Right forelimb (tissue), 1 donor: ENCODE measurements around the gene LRRC1.

Experiments used
- DNase-seq: peaks from one replicate; pipeline ENCODE4 v3.0.0-alpha.2; 2018

The LRRC1 gene

DNA sequence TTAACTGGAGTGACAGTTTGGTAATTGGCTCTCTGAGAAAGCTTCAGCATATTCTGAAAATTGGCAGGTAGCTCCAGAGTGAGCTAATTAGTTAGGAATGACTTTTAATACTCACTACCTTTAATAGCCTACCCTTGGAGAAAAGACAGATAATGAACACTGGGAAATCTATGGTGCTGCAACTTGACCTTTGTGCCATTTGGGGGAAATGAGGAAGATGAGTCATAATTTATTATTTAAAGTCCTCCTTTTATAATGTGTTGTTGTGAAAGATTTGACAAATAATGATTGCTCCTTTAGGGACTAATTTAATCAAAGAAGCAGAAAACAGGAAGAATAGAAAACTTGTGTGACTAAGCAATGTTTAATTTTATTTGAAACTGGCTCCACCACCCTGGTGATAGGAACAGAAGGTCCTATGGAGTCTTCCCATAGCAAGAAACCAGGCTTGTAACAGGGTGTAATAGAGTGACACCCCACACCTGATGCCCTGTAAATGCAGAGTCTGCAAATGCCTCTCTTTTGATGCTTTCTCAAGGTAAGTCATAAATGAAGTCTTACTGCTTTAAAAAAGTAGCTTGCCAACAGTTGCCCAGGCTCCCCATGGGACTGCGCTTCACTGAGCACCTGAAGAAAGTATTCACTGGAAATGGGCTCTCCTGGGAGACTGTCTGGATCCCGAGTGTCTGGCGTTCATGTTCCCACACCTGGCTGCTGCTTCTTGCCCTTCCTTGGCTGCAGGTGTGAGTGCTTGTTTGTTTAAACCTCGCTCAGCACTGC is 134.4 kb downstream of the LRRC1 start:
- DNase-seq, result no peak

DNA sequence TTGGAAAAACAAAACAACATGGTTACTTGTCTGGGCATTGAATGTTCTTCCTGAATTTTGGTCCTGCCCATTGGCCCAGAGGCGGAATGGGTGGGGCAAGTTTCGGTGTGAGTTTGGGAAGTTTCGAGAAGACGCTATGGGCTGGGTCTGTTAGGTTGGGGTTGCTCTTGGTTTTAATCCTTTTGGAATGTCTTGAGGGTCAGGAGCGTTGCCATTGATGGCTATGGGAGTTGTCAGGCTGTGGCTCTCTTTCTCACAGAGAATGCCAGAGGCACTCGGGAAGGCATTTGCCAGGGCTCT is 135.0 kb downstream of the LRRC1 start:
- DNase-seq, result no peak

DNA sequence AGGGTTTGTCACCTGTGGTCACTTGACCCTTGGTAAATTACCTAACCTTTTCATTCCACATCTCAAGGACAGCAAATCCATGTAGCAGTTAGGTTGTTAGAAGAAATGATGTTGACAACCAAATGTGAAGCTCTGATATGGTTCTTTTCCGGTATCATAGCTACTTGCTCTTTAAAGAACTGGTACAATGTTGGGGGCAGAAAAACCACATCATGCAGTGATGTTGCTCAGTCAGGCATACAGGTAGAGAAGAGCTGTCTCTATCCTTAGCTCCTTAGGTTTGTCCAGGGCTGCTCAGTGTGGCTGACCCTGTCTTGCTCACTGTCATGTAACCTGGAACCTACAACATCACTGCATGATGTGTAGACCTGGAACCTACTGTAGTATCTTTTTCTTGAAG is 135.5 kb downstream of the LRRC1 start:
- no peak for DNase-seq

DNA sequence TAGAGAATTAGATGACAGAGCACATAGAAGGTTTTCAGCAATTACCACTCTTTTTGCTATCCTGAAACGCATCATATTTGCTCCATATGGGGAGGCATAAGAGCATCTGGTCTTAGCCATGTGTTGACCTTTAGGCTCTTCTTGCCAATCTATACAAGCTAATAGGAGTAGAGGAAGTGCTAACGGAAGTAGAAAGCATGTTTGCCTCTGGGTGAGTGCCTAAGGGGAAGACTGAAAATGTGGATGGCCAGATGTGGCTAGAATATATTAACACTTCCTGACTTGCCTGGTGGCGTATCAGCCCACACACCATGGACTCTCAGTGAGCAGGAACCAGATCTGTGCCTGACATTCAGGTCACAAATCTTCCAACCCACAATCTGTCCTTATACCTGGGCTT is 136.3 kb downstream of the LRRC1 start:
- DNase-seq, result no peak

DNA sequence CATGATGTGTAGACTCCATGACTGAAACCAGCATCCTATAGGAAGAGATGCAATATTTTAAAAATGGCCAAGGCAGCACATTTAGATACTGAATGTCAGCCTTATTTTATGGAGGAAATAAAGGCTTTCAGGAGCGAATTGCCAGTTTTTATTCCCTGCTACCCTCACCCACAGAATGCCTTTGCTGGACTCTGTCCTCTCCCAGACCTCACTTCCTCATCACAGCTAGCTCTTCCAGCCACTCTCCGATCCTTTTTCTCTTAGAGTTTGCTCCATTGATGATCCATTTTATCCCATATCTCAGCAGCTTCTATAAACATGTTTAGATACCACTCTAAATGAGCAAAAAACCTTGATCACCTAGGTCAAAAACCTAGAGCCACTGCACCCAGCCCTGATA is 137.7 kb downstream of the LRRC1 start:
- no peak for DNase-seq

DNA sequence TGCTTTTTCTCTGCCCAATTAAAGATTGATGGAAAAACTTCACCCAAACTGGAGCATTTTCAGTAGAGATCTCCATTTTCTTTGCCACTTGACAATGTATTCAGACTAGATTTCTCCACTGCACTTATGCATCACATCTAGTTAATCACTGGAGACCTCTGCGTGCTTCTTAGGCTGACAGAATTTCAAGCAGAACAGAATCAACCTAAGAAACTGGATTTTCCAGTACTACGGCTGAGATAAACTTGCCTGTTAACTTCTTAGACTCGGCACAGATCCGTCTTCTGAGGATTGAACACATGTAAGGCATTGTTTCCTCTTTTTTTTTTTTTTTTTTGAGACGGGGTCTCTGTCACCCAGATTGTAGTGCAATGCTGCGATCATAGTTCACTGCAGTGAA is 139.2 kb downstream of the LRRC1 start:
- no peak for DNase-seq

DNA sequence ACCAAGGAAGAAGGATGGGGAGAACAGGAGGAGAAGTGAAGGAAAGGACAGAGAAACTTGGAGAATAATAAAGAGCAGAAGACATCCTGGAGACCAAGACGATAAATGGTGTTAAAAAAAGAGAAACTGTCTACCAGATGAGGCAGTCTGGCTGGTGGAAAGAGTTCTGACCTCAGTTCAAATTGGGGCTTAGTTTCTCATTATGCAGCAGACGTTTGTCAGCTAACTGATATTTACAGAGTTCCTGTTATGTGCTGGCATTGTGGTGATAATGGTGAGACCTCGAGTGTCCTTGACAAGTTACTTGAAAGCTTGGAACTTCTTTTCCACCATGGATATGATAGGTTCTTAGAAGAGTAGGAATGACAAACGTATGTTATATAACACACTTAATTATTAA is 142.7 kb downstream of the LRRC1 start:
- no peak for DNase-seq

DNA sequence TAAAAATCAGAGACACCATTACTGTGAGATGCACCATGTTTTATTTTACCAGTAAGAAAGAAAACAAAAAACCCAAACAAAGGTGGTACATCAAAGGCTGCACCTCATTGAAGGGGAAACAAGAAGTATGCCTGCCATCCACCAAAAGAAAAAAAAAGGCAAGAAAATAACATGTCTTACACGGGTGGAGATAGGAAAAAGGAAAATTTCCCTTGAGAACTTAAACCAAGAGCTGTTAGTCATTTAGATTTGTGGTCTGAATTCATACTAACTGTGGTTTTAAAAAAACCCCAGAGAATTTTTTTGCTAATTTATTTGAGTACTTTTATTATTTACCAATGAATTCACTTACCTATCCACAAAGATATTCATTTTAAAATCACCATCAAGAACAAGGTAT is 144.0 kb downstream of the LRRC1 start:
- DNase-seq, result no peak

DNA sequence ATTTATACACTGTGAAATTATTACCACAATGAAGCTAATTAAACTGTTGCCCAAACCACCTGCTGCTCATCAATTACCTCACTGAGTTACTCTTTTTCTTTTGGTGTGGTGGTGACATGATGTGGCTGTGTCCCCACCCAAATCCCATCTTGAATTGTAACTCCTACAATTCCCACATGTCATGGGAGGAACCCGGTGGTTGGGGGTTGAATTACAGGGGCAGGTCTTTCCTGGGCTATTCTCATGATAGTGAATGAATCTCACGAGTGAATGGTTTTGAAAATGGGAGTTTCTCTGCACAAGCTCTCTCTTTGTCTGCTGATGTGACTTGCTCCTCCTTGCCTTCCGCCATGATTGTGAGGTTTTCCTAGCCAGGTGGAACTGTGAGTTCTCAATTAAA is 145.0 kb downstream of the LRRC1 start:
- no peak for DNase-seq

DNA sequence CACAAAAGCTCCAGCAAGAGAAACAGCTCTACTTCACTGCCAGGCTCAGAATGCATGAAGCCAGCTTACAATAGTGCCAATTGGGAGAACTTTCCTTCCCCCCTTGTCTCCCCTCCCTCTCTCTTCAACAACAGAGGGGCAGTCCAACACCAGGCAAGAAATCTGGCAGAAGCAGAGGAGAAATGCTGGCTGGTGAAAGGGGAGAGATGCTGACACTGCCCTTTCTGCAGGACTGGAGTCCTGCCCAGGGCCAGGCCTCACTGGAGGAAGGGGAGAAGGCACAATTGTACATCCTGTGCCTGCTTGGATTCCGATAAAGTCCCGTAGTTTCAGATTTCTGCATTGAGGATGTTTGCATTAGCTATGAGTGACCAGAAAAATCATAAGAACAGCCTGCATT is 148.6 kb downstream of the LRRC1 start:
- DNase-seq, result peak; percentile 60

DNA sequence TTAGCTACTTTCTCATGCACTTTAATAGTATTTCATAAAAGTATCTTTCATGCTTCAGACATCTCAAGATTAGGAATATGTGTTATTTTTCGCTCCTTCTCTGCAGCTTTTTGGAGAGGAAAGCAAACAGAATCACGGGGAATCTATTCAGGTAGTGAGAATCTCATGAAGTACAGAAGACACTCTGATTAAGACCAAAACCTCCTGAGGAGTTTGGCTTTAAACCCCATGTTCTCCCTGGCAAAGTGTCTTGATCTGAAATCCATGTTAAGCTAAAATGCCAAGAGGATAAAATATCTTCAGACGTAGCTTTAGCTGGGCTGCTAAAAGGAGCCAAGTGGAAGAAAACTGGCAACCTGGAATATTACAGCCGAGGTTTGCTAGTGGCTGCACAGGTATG is 149.3 kb downstream of the LRRC1 start:
- no peak for DNase-seq

DNA sequence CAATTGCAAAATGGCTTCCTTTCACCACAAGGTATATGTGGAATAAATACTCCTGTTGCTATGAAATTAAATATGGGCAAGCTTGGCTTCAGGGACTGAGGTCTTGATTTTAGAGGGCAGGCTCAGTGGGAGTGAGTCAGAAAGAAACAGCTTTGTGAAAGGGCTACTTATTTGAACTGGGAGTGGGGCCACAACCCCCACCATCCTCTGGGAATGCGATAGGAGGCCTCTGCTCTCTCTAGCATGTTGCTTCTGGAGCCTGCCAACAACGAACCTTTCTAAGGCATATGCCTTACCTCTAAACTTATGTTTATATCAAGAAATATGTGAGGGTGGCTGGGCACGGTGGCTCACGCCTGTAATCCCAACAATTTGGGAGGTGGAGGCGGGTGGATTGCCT is 149.7 kb downstream of the LRRC1 start:
- no peak for DNase-seq

DNA sequence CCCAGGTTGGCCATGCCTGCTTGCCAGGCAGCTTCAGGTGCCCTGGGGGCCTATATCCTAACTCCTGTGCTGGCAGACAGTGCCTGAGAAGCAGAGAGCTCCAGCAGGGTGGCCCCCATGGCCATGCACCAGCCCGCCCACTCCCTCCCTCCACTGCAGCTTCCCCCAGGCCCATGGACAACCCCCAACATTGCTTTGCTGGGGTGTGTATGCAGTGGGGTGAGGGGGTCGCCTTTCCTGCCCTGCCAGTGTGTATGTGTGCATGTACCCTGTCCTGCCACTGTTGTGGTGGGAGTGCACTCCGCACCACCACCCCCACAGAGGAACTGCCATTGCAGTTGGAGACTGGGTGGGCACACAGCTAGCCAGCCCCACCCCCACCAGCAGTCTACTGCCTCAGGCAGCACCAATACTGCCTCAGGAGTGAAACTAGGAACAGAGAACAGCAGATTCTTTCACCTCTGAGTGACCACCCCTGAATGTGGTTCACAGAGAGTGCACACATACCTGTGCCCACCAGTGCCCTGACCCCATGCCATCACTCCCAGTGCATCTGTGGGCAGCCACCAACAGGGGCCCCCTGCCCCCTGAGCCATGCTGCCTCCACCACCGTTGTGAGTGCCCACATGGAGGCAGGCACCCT is 151.1 kb downstream of the LRRC1 start:
- no peak for DNase-seq

DNA sequence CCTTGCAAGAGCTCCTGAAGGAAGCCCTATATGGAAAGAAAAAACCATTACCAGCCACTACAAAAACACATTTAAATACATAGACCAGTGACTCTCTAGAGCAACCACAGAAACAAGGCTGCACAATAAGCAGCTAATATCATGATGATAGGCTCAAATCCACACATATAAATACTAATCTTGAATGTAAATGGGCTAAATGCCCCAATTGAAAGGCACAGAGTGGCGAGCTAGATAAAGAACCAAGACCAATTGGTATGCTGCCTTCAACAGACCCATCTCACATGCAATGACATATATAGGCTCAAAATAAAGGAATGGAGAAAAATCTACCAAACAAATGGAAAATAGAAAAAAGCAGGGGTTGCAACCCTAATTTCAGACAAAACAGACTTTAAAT is 153.0 kb downstream of the LRRC1 start:
- no peak for DNase-seq

DNA sequence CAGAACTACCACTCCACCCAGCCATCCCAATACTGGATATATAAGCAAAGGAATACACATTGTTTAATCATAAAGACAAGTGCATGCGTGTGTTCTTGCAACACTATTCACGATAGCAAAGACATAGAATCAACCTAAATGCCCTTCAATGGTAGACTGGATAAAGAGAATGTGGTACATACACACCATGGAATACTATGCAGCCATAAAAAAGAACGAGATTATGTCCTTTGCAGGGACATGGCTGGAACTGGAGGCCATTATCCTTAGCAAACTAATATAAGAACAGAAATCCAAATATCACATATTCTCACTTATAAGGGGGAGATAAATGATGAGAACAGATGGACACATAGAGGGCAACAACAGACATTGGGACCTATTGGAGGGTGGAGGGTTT is 156.6 kb downstream of the LRRC1 start:
- DNase-seq, result no peak

DNA sequence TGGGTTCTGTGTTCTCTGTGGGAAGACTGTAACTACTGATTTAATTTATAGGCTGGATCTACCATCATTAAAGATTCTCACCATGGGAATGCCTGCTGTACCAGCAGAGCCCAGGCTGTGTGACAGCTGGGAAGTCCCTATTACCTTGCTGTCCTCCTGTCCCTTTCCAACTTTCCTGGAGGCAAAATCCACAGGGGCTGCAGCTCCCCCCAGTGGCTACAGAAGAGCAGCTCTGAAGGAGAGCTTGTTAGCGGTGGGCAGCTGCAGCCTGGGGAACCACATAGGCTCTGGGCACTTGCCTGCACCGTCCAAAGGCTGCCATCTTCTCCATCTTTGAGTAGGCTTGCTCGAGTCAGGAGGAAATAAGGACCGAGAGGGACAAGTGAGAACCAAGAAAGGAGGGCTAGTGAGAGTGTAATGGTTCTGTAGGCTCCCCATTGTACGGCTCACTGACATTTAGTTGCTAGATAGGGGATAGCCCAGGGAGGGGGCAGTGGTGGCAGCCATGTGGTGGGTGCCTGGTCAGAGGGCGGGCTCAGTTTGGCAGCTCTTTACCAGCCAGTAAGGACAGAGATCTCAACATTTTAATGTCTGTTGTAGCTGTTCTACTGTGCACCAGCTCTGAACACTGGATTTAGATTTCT is 161.4 kb downstream of the LRRC1 start:
- peak; percentile 84 for DNase-seq

DNA sequence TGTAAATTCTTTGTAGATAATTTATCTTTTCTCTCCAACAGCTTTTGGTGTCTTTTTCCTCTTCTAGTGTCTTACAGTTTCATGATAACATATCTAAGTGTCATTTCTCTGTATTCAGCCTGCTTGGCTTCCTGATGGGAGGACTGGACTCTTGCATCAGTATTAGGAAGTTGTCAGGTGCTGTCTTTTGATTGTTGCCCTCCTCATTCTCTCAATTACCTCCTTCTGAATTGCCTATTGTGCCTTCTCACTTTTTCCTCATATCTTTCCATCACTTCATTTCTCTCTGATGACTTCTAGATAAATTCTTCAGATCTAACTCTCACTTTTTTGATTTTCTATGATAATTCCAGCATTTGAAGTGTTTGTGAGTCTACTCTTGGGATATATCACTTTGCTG is 162.0 kb downstream of the LRRC1 start:
- DNase-seq, result no peak

DNA sequence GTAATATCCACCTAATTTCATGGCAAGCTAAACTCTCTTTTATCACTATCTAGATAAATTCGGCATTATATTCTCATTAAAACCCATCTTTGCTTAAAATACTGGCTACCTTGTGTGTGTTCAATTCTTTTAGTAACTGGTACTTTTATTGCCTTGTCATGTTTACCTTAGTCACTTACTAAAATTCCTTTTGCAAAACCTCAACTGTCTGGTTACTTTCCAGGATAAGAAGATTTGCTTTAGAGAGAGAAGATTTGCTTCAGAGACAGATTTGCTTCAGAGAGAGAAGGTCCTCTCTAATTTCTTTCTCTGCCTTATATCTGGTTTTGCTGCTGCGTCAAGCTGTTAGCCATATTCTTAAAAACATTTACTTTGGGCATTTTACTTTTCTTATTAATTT is 164.9 kb downstream of the LRRC1 start:
- DNase-seq, result no peak

DNA sequence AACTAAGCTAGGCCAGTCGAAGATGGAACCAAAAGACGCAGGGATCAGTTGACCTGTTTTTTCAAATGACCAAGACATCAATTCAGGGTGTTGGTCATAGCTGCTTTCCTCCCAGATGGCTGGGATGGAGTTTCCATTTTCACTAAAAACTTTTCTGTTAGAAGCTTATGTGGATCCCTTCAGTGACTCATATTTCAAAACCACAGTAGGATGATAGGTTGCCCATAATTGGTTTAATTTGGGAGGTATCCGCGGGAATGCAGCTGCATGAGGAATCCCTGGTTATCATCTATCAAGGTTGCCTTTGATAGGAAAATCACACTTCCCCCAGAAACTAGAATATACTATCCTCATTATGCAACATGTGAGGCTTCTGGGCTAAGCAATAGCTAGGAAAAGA is 165.5 kb downstream of the LRRC1 start:
- DNase-seq, result no peak

DNA sequence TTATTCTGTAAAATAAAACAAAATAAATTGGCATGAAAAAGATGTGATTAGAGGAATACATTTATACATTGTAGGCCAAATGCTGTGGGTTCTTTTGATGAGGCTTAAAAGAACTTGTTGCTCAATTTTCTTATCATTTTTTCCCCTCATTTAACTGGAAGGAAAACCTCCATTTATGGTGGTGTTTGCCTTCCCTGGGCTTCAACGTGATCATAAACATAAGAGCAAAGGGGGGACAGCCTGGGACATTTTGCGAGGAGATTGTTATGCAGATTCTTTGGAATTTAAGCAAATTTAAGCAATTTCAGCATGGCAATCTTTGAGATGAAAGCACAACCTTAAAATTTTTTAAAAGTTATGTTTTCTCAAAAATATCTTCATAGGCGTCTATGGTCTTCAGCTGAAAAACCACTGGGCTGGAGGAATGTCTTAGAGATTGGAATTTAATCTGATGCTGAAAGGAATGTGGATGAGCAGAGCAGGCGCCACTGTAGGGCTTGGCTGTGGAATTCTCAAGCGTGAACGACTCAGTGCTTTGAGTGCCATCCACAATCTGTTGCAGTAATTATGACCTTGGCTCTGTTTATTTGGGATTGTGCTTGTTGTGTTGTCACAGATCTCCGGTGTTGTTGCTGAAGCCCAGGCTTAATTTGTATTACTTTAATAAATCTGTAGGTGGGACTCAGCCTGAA is 167.0 kb downstream of the LRRC1 start:
- DNase-seq, result no peak

DNA sequence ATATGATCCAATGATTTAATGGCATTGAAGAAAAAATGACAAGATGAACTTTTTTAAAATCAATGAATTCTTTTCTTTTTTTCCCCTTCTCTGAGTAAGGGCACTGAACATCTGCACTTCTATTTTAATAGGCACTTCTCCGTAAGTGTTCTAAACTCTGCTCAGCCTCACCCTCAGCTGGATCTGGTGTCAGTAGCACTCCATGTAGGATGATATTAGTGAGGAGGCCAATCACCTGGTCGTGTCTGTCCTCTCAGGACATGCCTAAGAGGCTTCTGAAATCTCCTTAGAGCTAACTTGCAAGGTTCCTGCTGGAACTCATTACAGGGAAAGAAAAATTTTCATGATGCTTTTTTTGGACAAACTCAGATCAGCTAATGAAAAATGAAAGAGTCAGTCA is 167.8 kb downstream of the LRRC1 start:
- no peak for DNase-seq

DNA sequence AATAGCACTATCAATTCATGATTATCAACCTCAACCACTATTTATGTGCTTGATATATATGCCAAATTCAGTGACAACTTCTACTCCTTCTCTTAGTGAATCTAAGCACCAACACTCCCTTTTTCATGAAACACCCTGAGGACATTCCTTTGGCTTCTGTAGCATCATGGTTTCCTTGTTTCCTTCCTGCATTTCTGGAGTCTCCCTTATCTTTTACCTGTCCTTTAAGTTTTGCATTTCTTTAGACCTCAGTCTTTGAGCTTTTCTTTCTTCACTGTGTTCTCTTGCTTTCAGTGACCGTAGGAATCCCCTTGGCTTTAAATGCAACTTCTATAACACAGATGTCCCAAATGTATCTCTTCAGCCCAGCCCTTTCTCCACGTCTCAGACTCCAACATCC is 172.6 kb downstream of the LRRC1 start:
- DNase-seq, result no peak
